ENCODE measurements around the gene PTPRD.

PTPRD gene

GRCh38 chr9:8860925-8861324, 1751.9 kb downstream of the PTPRD start:
- no peak for DNase-seq (ENCODE audit: low read depth)

GRCh38 chr9:8860086-8860485, 1752.7 kb downstream of the PTPRD start:
- DNase-seq (ENCODE audit: low read depth): no peak

GRCh38 chr9:8859416-8859815, 1753.4 kb downstream of the PTPRD start:
- DNase-seq (ENCODE audit: low read depth): no peak

- no peak for DNase-seq (ENCODE audit: low read depth)
These were observed 1754.1 kb downstream of the PTPRD start for GRCh38 chr9:8858596-8859161.

GRCh38 chr9:8857926-8858595, 1754.7 kb downstream of the PTPRD start:
- DNase-seq (ENCODE audit: low read depth): peak; percentile 3

- no peak for DNase-seq (ENCODE audit: low read depth)
These were observed 1755.5 kb downstream of the PTPRD start for GRCh38 chr9:8857068-8857925.

GRCh38 chr9:8856396-8857067, 1756.3 kb downstream of the PTPRD start:
- DNase-seq (ENCODE audit: low read depth): no peak

- DNase-seq (ENCODE audit: low read depth): no peak
These were observed 1757.8 kb downstream of the PTPRD start for GRCh38 chr9:8855046-8855445.

GRCh38 chr9:8852301-8852864, 1760.4 kb downstream of the PTPRD start:
- DNase-seq (ENCODE audit: low read depth): no peak

- no peak for DNase-seq (ENCODE audit: low read depth)
These were observed 1761.9 kb downstream of the PTPRD start for GRCh38 chr9:8850914-8851313.

GRCh38 chr9:8845808-8846207, 1767.0 kb downstream of the PTPRD start:
- no peak for DNase-seq (ENCODE audit: low read depth)

GRCh38 chr9:8845376-8845775, 1767.4 kb downstream of the PTPRD start:
- DNase-seq (ENCODE audit: low read depth): no peak

- DNase-seq (ENCODE audit: low read depth): no peak
These were observed 1768.3 kb downstream of the PTPRD start for GRCh38 chr9:8844549-8844948.

GRCh38 chr9:8842402-8843193, 1770.2 kb downstream of the PTPRD start:
- no peak for DNase-seq (ENCODE audit: low read depth)

GRCh38 chr9:8838136-8838535, 1774.7 kb downstream of the PTPRD start:
- DNase-seq (ENCODE audit: low read depth): no peak

GRCh38 chr9:8835291-8835690, 1777.5 kb downstream of the PTPRD start:
- no peak for DNase-seq (ENCODE audit: low read depth)

- DNase-seq (ENCODE audit: low read depth): no peak
These were observed 1779.8 kb downstream of the PTPRD start for GRCh38 chr9:8832955-8833354.

- DNase-seq (ENCODE audit: low read depth): no peak
These were observed 1780.4 kb downstream of the PTPRD start for GRCh38 chr9:8832386-8832785.

GRCh38 chr9:8831568-8831967, 1781.2 kb downstream of the PTPRD start:
- no peak for DNase-seq (ENCODE audit: low read depth)

- no peak for DNase-seq (ENCODE audit: low read depth)
These were observed 1786.5 kb downstream of the PTPRD start for GRCh38 chr9:8826281-8826680.

- DNase-seq (ENCODE audit: low read depth): no peak
These were observed 1787.1 kb downstream of the PTPRD start for GRCh38 chr9:8825585-8826147.

Measured in EH (cell line).